GM18951 (cell line): ENCODE measurements around the gene C17orf67.

ENCODE experiments used
- POLR2A ChIP-seq: IDR thresholded peaks from 4 replicates; pipeline ENCODE4 v1.6.1; 2011; ENCODE audit warnings: mild to moderate bottlenecking; ENCODE audit not compliant: insufficient read length, insufficient read depth; ENCODE audit errors: extremely low read depth
- in situ Hi-C: fragments of 300-500 bp; cut with MboI; formaldehyde crosslinking; loops from one replicate; pipeline ENCODE4 v1.12.0; 2022; ENCODE audit warnings: low sequenced_read_pairs, mixed read lengths, inconsistent platforms; ENCODE audit not compliant: unreplicated experiment

Gene C17orf67

GRCh38 chr17:56824503-56824902, 9.2 kb downstream of the C17orf67 start:
- TF ChIP-seq POLR2A = no peak
- in situ Hi-C loops = no loop called here

DNA sequence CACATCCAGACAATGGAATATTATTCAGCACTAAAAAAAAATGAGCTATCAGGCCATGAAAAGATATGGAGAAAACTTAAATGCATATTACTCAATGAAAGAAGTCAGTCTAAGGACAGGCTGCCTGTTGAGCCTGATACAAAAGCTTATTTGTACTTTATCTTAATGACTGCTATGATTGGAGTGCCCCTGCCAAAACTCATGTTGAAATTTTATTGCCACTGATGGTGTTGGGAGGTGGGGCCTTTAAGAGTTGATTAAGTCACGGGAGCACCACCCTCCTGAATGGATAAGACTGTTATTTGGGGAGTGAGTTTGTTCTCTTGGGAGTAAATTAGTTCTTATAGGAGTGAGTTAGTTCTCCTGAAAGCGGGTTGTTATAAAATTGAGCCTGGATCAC, 9.9 kb downstream of the C17orf67 start:
- TF ChIP-seq POLR2A = no peak
- in situ Hi-C loops = no loop called here

- in situ Hi-C loops = no loop called here
- TF ChIP-seq POLR2A = no peak
Measured at GRCh38 chr17:56822725-56823124, 11.0 kb downstream of the C17orf67 start.

DNA sequence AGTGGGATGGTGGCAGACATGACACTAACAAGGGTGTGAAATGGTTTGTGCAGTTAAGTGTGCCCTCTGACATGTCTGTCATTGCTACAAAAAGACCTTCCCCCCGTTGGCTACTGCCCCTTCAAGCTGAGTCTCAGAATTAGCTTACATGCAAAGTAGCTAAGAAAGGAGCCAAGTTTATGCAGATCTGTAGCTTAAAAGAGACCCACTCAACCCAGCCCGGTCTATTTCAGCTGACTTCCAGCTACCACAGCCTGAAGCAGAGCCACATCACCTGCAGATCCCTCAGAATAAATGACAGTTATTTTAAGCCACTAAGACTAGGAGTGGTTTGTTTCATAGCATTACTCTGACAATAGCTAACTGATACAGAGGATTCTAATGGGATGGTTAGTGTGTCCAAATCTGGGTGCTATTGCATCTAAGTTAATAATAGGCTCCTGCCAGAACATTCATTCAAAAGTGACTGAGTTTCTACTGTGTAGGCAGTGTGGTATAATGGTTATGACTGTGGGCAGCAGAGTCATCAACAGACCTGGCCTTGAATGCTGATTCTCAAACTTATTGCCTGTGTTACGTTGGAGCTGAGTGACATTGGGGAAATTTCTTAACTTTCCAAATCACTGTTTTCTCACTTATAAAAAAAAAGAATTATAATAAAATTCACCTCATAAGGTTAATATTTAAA, 11.7 kb downstream of the C17orf67 start:
- TF ChIP-seq POLR2A = no peak
- in situ Hi-C loops = no loop called here

DNA sequence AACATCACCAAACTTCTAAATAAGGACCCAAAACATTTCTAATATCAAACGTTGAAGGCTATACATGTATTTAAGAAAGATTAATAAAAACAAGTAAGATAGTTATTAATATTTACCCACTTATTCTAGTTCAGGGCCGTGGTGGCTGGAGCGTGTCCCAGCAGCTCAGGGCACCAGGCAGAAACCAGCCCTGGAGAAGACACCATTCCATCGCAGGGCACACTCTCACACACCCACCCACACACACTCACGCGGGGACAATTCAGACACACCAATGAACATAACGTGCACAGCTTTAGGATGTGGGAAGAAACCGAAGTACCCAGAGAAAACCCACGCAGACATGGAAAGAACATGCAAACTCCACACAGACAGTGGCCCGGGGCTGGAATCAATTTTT, 13.5 kb downstream of the C17orf67 start:
- in situ Hi-C loops = no loop called here
- no peak for TF ChIP-seq POLR2A

- TF ChIP-seq POLR2A = no peak
- in situ Hi-C loops = loop anchor here (5.0 kb wide), 1 partner anchor 118 kb away; no protein-coding TSS in a partner anchor
Measured at GRCh38 chr17:56819431-56820145, 14.1 kb downstream of the C17orf67 start.

GRCh38 chr17:56819030-56819429, 14.7 kb downstream of the C17orf67 start:
- no peak for TF ChIP-seq POLR2A
- in situ Hi-C loops = loop anchor here (5.0 kb wide), 1 partner anchor 118 kb away; no protein-coding TSS in a partner anchor

- in situ Hi-C loops = loop anchor here (5.0 kb wide), 1 partner anchor 120 kb away; no protein-coding TSS in a partner anchor
Measured at GRCh38 chr17:56817066-56817465, 16.7 kb downstream of the C17orf67 start.

DNA sequence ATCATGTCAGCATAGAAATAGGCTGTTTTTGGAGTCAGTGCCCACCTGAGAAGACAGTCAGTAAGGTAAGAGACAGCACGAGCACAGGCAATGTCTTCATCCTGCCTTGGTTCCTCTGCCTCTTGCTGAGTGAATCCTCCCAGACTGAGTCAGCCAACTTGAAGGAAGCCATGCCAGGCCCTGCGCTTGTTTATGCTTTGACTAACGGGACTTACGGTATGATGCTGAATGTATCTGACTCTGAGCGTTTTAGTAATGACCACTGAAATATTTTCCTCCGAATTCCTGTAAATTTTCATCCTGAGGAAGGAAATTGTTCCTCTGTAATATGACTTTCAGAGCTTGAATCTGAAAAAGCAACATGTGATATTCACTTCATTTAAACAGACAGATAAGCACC, 18.0 kb downstream of the C17orf67 start:
- in situ Hi-C loops = loop anchor here (5.0 kb wide), 1 partner anchor 122 kb away; no protein-coding TSS in a partner anchor
- no peak for TF ChIP-seq POLR2A

More at GRCh38 chr17:56817066-56817465, 16.7 kb downstream of the C17orf67 start:
- TF ChIP-seq POLR2A = no peak

DNA sequence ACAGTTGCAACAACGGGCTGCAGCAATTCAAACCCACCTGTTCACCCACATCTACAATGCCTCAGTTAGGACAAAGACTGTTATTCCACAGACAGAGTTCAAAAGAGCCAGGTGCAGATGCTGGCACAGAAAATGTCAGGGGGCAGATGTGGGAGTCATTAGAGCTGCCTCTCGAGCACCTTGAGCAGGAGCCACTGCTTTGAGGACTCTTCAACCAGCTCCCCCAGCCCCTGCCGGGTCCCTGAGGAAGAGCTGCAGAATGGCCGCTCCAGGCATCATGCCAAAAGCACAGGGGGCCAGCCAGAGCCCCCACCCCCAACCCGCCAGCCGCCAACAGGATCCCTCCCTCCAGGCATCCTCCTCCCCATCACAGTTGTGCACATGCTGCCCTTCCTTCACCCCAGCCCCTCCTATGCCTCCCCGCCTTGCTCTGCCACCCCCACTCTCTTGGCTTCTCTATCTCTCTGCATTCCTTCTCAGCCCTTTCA, 20.8 kb downstream of the C17orf67 start:
- no peak for TF ChIP-seq POLR2A
- in situ Hi-C loops = no loop called here

DNA sequence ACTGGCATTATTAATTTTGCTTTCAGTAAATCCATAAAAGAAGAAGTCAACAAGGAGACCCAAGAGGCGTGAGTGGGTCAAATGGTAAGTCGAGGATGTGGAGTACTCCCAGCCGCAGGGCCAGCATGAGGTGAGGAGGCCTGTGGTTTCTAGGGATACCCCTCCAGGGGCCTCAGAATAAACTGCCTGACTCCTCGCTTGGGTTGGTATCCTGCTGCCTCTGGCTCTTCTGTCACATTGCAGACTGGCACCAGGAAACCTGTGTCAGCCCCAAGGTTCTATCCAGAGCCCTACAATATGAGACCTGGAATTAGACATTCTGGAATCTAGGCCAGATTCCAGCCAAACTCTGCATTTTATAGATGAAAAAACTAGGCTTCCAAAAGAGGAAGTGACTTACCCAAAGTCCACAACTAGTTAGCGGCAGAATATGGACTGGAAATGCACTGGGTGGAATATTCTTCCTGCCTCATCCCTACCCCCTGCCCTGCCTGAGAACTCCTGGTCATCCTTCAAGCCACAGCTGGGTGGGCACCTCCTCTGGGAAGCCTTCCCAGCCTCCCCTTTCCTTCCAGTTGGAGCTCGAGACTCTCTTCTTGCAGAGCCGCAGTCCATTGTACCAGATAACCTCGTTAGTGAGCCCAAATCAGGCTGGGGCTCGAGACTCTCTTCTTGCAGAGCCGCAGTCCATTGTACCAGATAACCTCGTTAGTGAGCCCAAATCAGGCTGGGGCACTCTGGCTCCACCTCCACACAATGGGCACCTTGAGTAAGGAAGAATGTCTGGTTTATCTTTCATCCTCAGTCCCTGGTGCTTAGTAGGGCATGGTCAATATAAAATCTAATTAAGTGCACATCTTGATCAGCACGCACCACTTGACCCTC, 22.6 kb downstream of the C17orf67 start:
- no peak for TF ChIP-seq POLR2A
- in situ Hi-C loops = no loop called here

DNA sequence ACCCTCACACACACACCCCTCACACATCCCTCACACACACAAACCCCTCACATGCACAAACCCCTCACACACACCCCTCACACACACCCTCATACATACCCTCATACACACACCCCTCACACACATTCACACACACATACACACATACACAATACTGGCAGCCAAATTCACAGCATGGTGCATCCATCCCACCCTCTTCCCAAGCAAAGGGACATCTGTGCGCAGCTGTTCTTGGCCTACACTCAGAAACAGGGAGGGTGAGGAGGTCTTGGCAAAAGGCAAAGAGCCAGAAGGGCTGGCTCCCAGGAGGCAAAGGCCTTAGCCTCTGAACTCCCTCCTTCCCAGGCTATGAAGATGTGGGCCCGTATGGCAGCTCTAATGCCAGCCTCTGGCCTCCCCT, 23.4 kb downstream of the C17orf67 start:
- in situ Hi-C loops = no loop called here
- TF ChIP-seq POLR2A = no peak

DNA sequence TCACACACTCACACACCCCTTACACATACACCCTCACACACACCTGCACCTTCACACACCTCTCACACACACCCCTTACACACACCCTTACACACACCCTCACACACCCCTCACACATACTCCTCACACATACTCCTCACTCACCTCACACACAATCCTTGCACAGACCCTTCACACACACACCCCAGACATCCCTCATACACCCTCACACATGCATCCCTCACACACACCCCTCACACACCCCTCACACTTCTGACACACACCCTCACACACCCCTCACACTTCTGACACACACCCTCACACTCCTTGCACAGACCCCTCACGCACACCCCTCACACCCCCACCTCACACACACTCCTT, 23.9 kb downstream of the C17orf67 start:
- no peak for TF ChIP-seq POLR2A
- in situ Hi-C loops = no loop called here

DNA sequence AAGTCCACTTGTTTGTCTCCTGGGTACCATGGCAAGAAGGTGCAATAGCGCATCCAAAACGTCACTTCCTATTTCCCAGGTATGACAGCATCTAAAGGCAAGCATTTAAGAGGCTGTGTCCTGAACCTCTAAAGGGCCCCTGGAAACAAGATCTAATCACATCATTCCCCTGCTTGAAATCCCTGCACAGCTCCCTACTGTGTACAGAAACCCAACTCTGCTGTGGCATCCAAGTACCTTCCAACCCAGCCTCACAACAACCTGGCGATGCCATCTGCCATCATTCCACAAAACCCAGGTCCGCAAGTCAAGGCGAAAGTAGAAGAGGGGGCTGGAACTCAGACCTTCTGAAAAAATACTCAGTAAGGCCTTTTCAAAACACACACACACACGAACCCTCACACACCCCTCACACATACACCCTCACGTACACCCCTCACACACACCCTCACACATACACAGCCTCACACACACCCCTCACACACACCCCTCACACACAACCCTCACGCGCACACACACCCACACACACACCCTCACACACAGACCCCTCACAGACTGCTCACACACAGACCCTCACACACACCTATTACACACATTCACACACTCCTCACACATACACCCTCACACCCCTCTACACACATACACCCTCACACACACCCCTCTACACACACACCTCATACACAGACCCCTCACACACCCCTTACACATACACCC, 24.5 kb downstream of the C17orf67 start:
- no peak for TF ChIP-seq POLR2A
- in situ Hi-C loops = no loop called here
